Stomach (tissue), 9 donors: ENCODE results near the gene NLGN1. TPM values are rescaled to one million over a fixed set of nuclear protein-coding genes. Genes with fewer than 3 reads are reported as not detected.
A peak's percentile ranks its signal among the peaks of the same experiment; 100 is the strongest.

ENCODE experiments used
- DNase-seq, 2 donors: peaks; one replicate each; pipeline versions ENCODE4 v3.0.0 to v3.0.0-alpha.2; 2013 to 2019
- H3K27ac ChIP-seq, 5 donors: fragments of 200-600 bp in 4 of 5; sonication (generic) in 4 of 5; one replicate each; pipeline ENCODE4 v1.5.1; 2013 to 2019; ENCODE audit warnings: mild to moderate bottlenecking in 1 of 5, moderate library complexity in 1 of 5
- H3K27me3 ChIP-seq, 3 donors: fragments of 200-600 bp; sonication (generic); one replicate each; pipeline ENCODE4 v1.5.1; 2017 to 2019; ENCODE audit warnings: mixed run types in 1 of 3
- H3K36me3 ChIP-seq, 4 donors: fragments of 200-600 bp; sonication (generic); 1 replicate in 3 of 4; 2 replicates in 1 of 4; pipeline ENCODE4 v1.5.1; 2016 to 2019
- H3K4me1 ChIP-seq, 4 donors: fragments of 200-600 bp; sonication (generic); one replicate each; pipeline ENCODE4 v1.5.1; 2016 to 2019
- H3K4me3 ChIP-seq, 4 donors: fragments of 200-600 bp; sonication (generic) in 3 of 4; one replicate each; pipeline ENCODE4 v1.5.1; 2016 to 2019; ENCODE audit warnings: mild to moderate bottlenecking in 1 of 4
- H3K9me3 ChIP-seq, 4 donors: fragments of 200-600 bp; sonication (generic); one replicate each; pipeline ENCODE4 v1.5.1; 2016 to 2019
- CTCF ChIP-seq, 7 experiments: fragments of 450-650 bp in 4 of 7; fragments of 200-600 bp in 3 of 7; sonication (generic) in 3 of 7; IDR thresholded peaks; one replicate each; pipeline ENCODE4 v1.5.1; 2016 to 2019; ENCODE audit warnings: antibody characterized with exemption in 7 of 7, control low read depth in 2 of 7, mild to moderate bottlenecking in 1 of 7
- EP300 ChIP-seq: sonication (generic); formaldehyde crosslinking; IDR thresholded peaks from one replicate; pipeline ENCODE4 v1.6.1; 2017; ENCODE audit warnings: antibody characterized with exemption
- POLR2A ChIP-seq, 4 donors: fragments of 450-650 bp; IDR thresholded peaks; one replicate each; pipeline ENCODE4 v1.6.1; 2016; ENCODE audit warnings: antibody characterized with exemption in 4 of 4, control low read depth in 2 of 4, mild to moderate bottlenecking in 1 of 4, moderate library complexity in 1 of 4
- POLR2AphosphoS5 ChIP-seq, 3 donors: sonication (generic); formaldehyde crosslinking; IDR thresholded peaks; one replicate each; pipeline ENCODE4 v1.6.1; 2016; ENCODE audit warnings: antibody characterized with exemption in 3 of 3
- whole genome bisulfite sequencing, 5 donors: extraction: QIAGEN DNeasy Blood & Tissue Kit in 3 of 5; methylation state at CpG; one replicate each; pipeline versions ENCODE4 v1.1.5 to v1.1.7; 2013 to 2018; 5-methylcytosine and 5-hydroxymethylcytosine counted together
- intact Hi-C: fragments of 100-400 bp; cut with DNase I; formaldehyde crosslinking; loops from one replicate; pipeline ENCODE4 v1.15.1; 2023; ENCODE audit warnings: low total_unique reads
- polyA plus RNA-seq, 3 donors: library from polyadenylated mRNA; stranded (reverse); fragments of 200-250 nt; gene quantifications; one replicate each; pipeline ENCODE4 v1.2.3, GENCODE V29; 2013
- total RNA-seq, 5 donors: library from RNA; depleted of rRNA; stranded (reverse); fragments of >200 nt; gene quantifications; one replicate each; pipeline versions ENCODE4 v1.1.0 to v1.2.3, GENCODE V29; 2014 to 2016
- donor health status: healthy with polysubstance abuse.
- donor health status: Bipolar disorder and iron deficiency.
- donor health status: healthy.

Gene NLGN1
- total and polyA plus RNA-seq, 8 donors, result 0.15 to 45.2 (median 4.8) TPM; not detected in 1

- intact Hi-C loops, result no loop called here
- 79 to 97% (median 90%) methylated on average over 1 of the region's 1 CpG for WGBS, 5 donors
- Histone ChIP-seq H3K4me1 (no peaks in the 10 kb centered on the region), H3K36me3 (no peaks in the 10 kb centered on the region), H3K27me3 (no peaks in the 10 kb centered on the region), H3K27ac (no peak overlapping the region), H3K9me3 (peaks cover 0 to 7% (median 3%) of the 10 kb centered on the region in 4 donors), H3K4me3 (no peak overlapping the region)
- no peak for TF ChIP-seq CTCF (IDR thresholded peaks at IDR 0.05)
- TF ChIP-seq EP300, result no peak
- peak in 1 of 2 donors; percentile 5 for DNase-seq
Measured at GRCh38 chr3:173700336-173700735, 302.8 kb downstream of the NLGN1 start.

GRCh38 chr3:173702561-173702960, 305.0 kb downstream of the NLGN1 start:
- TF ChIP-seq EP300, result no peak
- no peak for TF ChIP-seq POLR2A (IDR thresholded peaks at IDR 0.05)
- no peak for TF ChIP-seq POLR2AphosphoS5 (IDR thresholded peaks at IDR 0.05)
- Histone ChIP-seq H3K36me3 (no peaks in the 10 kb centered on the region), H3K4me1 (no peaks in the 10 kb centered on the region), H3K4me3 (no peak overlapping the region), H3K27me3 (no peaks in the 10 kb centered on the region), H3K9me3 (peaks cover 0 to 7% (median 3%) of the 10 kb centered on the region in 4 donors), H3K27ac (no peak overlapping the region)
- intact Hi-C loops, result no loop called here
- WGBS, 5 donors, result 88 to 96% (median 92%) methylated on average over 3 of the region's 3 CpGs
- no peak for DNase-seq

DNA sequence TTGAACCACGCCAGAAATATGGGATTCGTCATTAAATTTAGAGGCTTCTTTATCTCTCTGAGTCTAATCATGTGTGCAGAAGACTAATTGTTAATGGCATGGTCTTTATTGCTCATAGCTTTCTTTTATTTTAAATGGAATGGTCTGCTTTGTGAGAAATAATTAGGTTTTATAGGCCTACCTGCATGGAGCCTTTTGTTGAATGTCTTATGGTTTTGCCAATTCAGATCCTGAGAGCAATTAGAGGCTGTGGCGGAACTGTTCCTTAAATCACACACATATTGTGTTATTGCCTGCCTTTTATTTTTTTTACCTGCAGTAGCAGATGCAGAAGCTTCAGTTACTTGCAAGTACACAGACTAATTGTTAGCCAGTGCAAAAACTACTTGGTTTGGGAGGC, 306.2 kb downstream of the NLGN1 start:
- H3K4me3 ChIP-seq, result no peak overlapping the region
- no peak for DNase-seq
- H3K27ac ChIP-seq, result no peak overlapping the region
- H3K9me3 ChIP-seq, result peaks cover 0 to 7% (median 3%) of the 10 kb centered on the region in 4 donors
- TF ChIP-seq POLR2A (IDR thresholded peaks at IDR 0.05) (no peak), EP300 (no peak), POLR2AphosphoS5 (IDR thresholded peaks at IDR 0.05) (no peak), CTCF (IDR thresholded peaks at IDR 0.05) (no peak)
- H3K27me3 ChIP-seq, result no peaks in the 10 kb centered on the region
- H3K36me3 ChIP-seq, result no peaks in the 10 kb centered on the region
- no peaks in the 10 kb centered on the region for H3K4me1 ChIP-seq
- 87 to 96% (median 90%) methylated on average over 3 of the region's 3 CpGs for WGBS, 5 donors
- intact Hi-C loops, result no loop called here

DNA sequence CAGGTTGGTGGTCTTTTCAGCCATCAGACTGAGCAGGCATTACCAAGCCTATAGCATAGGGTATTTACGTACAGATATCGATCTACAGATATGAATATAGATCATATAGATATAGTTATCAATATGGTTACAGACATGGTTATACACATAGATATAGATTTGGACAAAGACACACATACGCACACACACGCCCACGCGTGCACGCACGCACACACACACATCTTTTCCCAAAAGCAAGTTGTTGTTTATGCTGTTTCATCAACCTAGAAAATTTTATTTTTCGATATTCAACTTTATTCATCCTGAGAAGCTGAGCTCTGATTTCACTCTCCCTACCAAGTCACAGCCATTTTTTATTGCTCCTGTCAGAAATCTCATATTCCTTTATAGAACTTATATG, 309.1 kb downstream of the NLGN1 start:
- DNase-seq, result no peak
- H3K9me3 ChIP-seq, result peaks cover 0 to under 1% (median 0%) of the 10 kb centered on the region in 4 donors
- WGBS, 5 donors, result 96% methylated on average over 9 of the region's 9 CpGs
- H3K4me1 ChIP-seq, result no peaks in the 10 kb centered on the region
- no peaks in the 10 kb centered on the region for H3K27me3 ChIP-seq
- TF ChIP-seq EP300 (no peak), POLR2A (IDR thresholded peaks at IDR 0.05) (no peak), CTCF (IDR thresholded peaks at IDR 0.05) (no peak), POLR2AphosphoS5 (IDR thresholded peaks at IDR 0.05) (no peak)
- no peaks in the 10 kb centered on the region for H3K36me3 ChIP-seq
- intact Hi-C loops, result no loop called here
- H3K4me3 ChIP-seq, result no peak overlapping the region
- no peak overlapping the region for H3K27ac ChIP-seq

DNA sequence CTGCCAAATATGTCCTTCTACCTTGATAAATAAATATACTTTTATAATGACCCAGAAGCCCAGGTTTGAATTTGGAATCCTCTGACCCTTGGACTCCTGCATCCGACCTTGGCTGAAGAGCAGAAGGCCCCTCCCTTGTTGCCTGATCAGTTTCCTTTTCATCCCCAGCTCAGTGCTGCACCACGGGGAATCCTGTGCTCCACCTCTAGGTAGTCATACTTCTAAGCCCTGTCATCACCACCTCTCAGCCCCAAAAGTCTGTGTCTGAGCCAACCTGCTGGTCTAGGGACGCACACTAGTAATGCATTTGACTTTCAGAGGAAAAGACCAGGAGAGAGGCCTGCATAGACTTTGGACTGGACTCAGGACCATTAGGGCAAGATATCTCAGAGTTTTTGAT, 310.6 kb downstream of the NLGN1 start:
- 69 to 78% (median 70%) methylated on average over 3 of the region's 3 CpGs for WGBS, 5 donors
- no peak for TF ChIP-seq EP300
- no peak for TF ChIP-seq POLR2AphosphoS5 (IDR thresholded peaks at IDR 0.05)
- no peak for TF ChIP-seq POLR2A (IDR thresholded peaks at IDR 0.05)
- TF ChIP-seq CTCF (IDR thresholded peaks at IDR 0.05), result no peak
- DNase-seq, result no peak
- no peak overlapping the region for H3K27ac ChIP-seq
- H3K36me3 ChIP-seq, result no peaks in the 10 kb centered on the region
- H3K4me3 ChIP-seq, result no peak overlapping the region
- intact Hi-C loops, result no loop called here
- H3K27me3 ChIP-seq, result no peaks in the 10 kb centered on the region
- no peaks in the 10 kb centered on the region for H3K9me3 ChIP-seq
- no peaks in the 10 kb centered on the region for H3K4me1 ChIP-seq
